ENCODE measurements around the gene ALDH18A1. TPM values are rescaled to one million over a fixed set of nuclear protein-coding genes. Genes with fewer than 3 reads are reported as not detected.

The ALDH18A1 gene
- total and polyA plus RNA-seq, 2 donors (not counting 3 experiments of a cell fraction or from before 2014, with no cell fraction given) = 53.2 to 92.6 TPM

- BruUV-seq (replicated peaks) = TSS peak; percentile 44
- Histone ChIP-seq H3K9ac (replicated peaks; ENCODE audit: extremely low read depth, insufficient read depth, low read length) (peak overlapping the region; percentile 82), H3K4me1 (ENCODE audit: control insufficient read depth, extremely low read depth, insufficient read depth, low read length) (peaks cover 2% of the 10 kb centered on the region), H3K9me1 (replicated peaks; ENCODE audit: control insufficient read depth, extremely low read depth, insufficient read depth, low read length) (no peaks in the 10 kb centered on the region), H3K4me3 (replicated peaks in 1 of 3; ENCODE audit: insufficient read depth in 1 of 3, low read depth in 1 of 3, low read length in 3 of 3) (peak overlapping the region; percentile 74 to 94 (median 88)), H3K36me3 (ENCODE audit: control insufficient read depth in 2 of 2, extremely low read depth in 1 of 2, insufficient read depth in 2 of 2, low read length in 2 of 2) (no peaks in the 10 kb centered on the region), H3K9me3 (replicated peaks; ENCODE audit: control insufficient read depth, insufficient read depth, low read length) (no peaks in the 10 kb centered on the region), H2AFZ (ENCODE audit: low read depth, low read length) (peak overlapping the region; percentile 94), H3K27ac (ENCODE audit: insufficient read depth, low read depth, low read length) (peak overlapping the region; percentile 55), H3K79me2 (ENCODE audit: control insufficient read depth, insufficient read depth, low read length) (no peaks in the 10 kb centered on the region), H3K27me3 (ENCODE audit: control insufficient read depth in 2 of 2, insufficient read depth in 2 of 2, low read length in 2 of 2) (peaks cover 0 to 7% of the 10 kb centered on the region in 2 experiments), H4K20me1 (replicated peaks; ENCODE audit: control insufficient read depth, extremely low read depth, insufficient read depth, low read length) (no peaks in the 10 kb centered on the region), H3K4me2 (ENCODE audit: insufficient read depth, low read length) (peak overlapping the region; percentile 95)
- peak; percentile 38 for TF ChIP-seq EZH2 (IDR thresholded peaks at IDR 0.05; ENCODE audit: borderline replicate concordance, low read depth, low read length, severe bottlenecking)
- TF ChIP-seq MYC (IDR thresholded peaks at IDR 0.05; ENCODE audit: low read depth, low read length) = no peak
- TF ChIP-seq FOS (IDR thresholded peaks at IDR 0.05; ENCODE audit: borderline replicate concordance, insufficient read depth, low read length) = no peak
- no peak for TF ChIP-seq JUN (IDR thresholded peaks at IDR 0.05; ENCODE audit: borderline replicate concordance, insufficient read depth, insufficient read length, low read depth)
- FAIRE-seq (peak; percentile 66), DNase-seq (ENCODE audit: low read depth, low spot score) (peak; percentile 29)
- ChIA-PET CTCF (interaction anchor here (0.9 to 1.3 kb wide), 3 partner anchors 80 to 427 kb away, joined by 3 to 4 read pairs (median 3); no protein-coding TSS in a partner anchor), POLR2A (interaction anchor here (0.6 kb wide), 1 partner anchor 94 kb away, joined by 4 read pairs; no protein-coding TSS in a partner anchor)
- intact Hi-C loops (cut with micrococcal nuclease) (loop anchor here (1.0 to 2.0 kb wide), 8 partner anchors 24 to 130 kb away; partner anchors contain the start of gene ALDH18A1), dilution Hi-C loops (cut with MboI; ENCODE audit: extremely low pct_ligation_motif_present, low sequenced_read_pairs) (no loop called here)
Observed at GRCh38 chr10:95560278-95561176, 96.0 kb downstream of the ALDH18A1 start.

GRCh38 chr10:95559896-95560277 is 96.6 kb downstream of the ALDH18A1 start:
- Histone ChIP-seq H3K9me3 (replicated peaks; ENCODE audit: control insufficient read depth, insufficient read depth, low read length) (no peaks in the 10 kb centered on the region), H3K27me3 (ENCODE audit: control insufficient read depth in 2 of 2, insufficient read depth in 2 of 2, low read length in 2 of 2) (peaks cover 0 to 7% of the 10 kb centered on the region in 2 experiments), H4K20me1 (replicated peaks; ENCODE audit: control insufficient read depth, extremely low read depth, insufficient read depth, low read length) (no peaks in the 10 kb centered on the region), H3K4me3 (replicated peaks in 1 of 3; ENCODE audit: insufficient read depth in 1 of 3, low read depth in 1 of 3, low read length in 3 of 3) (peak overlapping the region in 1 of 3 experiments; percentile 88), H2AFZ (ENCODE audit: low read depth, low read length) (no peak overlapping the region), H3K9ac (replicated peaks; ENCODE audit: extremely low read depth, insufficient read depth, low read length) (no peak overlapping the region), H3K9me1 (replicated peaks; ENCODE audit: control insufficient read depth, extremely low read depth, insufficient read depth, low read length) (no peaks in the 10 kb centered on the region), H3K27ac (ENCODE audit: insufficient read depth, low read depth, low read length) (no peak overlapping the region), H3K4me1 (ENCODE audit: control insufficient read depth, extremely low read depth, insufficient read depth, low read length) (peaks cover 2% of the 10 kb centered on the region), H3K79me2 (ENCODE audit: control insufficient read depth, insufficient read depth, low read length) (no peaks in the 10 kb centered on the region), H3K4me2 (ENCODE audit: insufficient read depth, low read length) (peak overlapping the region; percentile 95), H3K36me3 (ENCODE audit: control insufficient read depth in 2 of 2, extremely low read depth in 1 of 2, insufficient read depth in 2 of 2, low read length in 2 of 2) (no peaks in the 10 kb centered on the region)
- dilution Hi-C loops (cut with MboI; ENCODE audit: extremely low pct_ligation_motif_present, low sequenced_read_pairs) = no loop called here
- BruUV-seq (replicated peaks) = no TSS peak
- intact Hi-C loops (cut with micrococcal nuclease) = loop anchor here (2.0 kb wide), 1 partner anchor 97 kb away; the partner anchor contains the start of gene ALDH18A1
- CTCF ChIA-PET = interaction anchor here (0.7 to 1.0 kb wide), 2 partner anchors 113 to 130 kb away, joined by 3 to 6 read pairs; no protein-coding TSS in a partner anchor
- POLR2A ChIA-PET = no interaction called here
- FAIRE-seq (no peak), DNase-seq (ENCODE audit: low read depth, low spot score) (no peak)
- TF ChIP-seq POLR2AphosphoS5 (IDR thresholded peaks at IDR 0.05; ENCODE audit: insufficient read depth, low read depth, low read length) = no peak
- no peak for TF ChIP-seq JUN (IDR thresholded peaks at IDR 0.05; ENCODE audit: borderline replicate concordance, insufficient read depth, insufficient read length, low read depth)
- peak; percentile 26 for TF ChIP-seq EZH2 (IDR thresholded peaks at IDR 0.05; ENCODE audit: borderline replicate concordance, low read depth, low read length, severe bottlenecking)
- no peak for TF ChIP-seq GATA2 (IDR thresholded peaks at IDR 0.05; ENCODE audit: insufficient read depth, insufficient read length, low read depth, low read length)
